Ovary (tissue), 3 donors: Measurements from ENCODE around the gene SORL1.

ENCODE experiments used
- EP300 ChIP-seq: sonication (generic); formaldehyde crosslinking; IDR thresholded peaks from one replicate; pipeline ENCODE4 v1.6.1; 2017; ENCODE audit warnings: antibody characterized with exemption
- POLR2A ChIP-seq: fragments of 450-650 bp; IDR thresholded peaks from one replicate; pipeline ENCODE4 v1.6.1; 2017; ENCODE audit warnings: antibody characterized with exemption, mild to moderate bottlenecking, moderate library complexity
- TF ChIP-seq, protein P1 (sequence below), 3 donors: fragments of 450-650 bp in 2 of 3; fragments of 200-600 bp in 1 of 3; IDR thresholded peaks; one replicate each; pipeline versions ENCODE4 v1.5.1 to v1.8.0; 2016 to 2022; ENCODE audit warnings: antibody characterized with exemption in 3 of 3, mild to moderate bottlenecking in 1 of 3
- donor health status: DM: no; HTN: no; CAD: no.

DNA sequence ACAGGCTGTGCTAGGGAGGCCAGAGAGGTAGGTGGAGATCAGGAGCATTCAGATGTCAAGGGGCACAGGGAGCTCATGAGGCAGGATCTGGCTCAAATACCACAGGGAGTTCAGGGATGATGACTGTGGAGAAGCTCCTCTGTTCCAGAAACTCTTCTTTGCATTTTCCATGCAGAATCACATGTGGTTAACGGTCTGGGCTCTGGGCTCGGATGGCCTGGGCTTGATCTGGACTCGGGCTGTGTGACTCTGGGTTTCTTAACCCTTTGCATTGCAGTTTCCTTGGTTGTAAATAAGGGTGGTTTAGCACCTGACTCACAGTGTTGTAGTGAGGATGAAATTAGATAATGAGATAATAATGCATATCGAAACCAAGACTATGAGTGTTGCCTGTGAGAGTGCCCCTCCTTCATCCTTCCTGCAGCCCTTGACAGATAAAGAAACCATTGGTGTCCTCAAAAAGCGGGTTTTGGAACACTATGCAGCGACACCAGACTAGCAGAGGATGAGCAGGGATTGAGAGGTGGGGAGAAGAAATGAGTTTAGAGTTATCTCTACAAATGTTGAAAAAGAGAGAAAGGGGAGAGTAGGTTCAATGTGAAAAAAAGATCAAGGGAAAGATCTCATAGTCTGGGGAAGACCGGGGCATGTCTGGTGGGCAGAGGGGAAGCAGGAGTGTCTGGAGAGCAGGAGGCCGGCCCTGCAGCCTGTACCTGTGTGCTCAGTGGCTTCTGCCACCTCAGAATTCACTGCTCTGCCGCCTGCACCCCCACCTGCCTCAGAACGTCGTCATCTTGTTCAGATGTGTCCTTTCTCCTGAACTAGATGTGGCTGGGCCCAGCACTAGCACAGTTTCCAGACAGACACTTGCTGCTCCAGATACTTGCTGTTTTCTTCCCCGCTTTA lies 198.5 kb downstream of the SORL1 start:
- TF ChIP-seq, protein P1, sequence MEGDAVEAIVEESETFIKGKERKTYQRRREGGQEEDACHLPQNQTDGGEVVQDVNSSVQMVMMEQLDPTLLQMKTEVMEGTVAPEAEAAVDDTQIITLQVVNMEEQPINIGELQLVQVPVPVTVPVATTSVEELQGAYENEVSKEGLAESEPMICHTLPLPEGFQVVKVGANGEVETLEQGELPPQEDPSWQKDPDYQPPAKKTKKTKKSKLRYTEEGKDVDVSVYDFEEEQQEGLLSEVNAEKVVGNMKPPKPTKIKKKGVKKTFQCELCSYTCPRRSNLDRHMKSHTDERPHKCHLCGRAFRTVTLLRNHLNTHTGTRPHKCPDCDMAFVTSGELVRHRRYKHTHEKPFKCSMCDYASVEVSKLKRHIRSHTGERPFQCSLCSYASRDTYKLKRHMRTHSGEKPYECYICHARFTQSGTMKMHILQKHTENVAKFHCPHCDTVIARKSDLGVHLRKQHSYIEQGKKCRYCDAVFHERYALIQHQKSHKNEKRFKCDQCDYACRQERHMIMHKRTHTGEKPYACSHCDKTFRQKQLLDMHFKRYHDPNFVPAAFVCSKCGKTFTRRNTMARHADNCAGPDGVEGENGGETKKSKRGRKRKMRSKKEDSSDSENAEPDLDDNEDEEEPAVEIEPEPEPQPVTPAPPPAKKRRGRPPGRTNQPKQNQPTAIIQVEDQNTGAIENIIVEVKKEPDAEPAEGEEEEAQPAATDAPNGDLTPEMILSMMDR (IDR thresholded peaks at IDR 0.05) = no peak
- TF ChIP-seq EP300 = no peak
- no peak for TF ChIP-seq POLR2A
